Measurements from ENCODE around the gene RPUSD1.
"Not testable (repeated sequence)": the region's sequence is repeated elsewhere in the genome, so short reads cannot be mapped to it uniquely, and the experiment has no call there.

RPUSD1 gene

DNA sequence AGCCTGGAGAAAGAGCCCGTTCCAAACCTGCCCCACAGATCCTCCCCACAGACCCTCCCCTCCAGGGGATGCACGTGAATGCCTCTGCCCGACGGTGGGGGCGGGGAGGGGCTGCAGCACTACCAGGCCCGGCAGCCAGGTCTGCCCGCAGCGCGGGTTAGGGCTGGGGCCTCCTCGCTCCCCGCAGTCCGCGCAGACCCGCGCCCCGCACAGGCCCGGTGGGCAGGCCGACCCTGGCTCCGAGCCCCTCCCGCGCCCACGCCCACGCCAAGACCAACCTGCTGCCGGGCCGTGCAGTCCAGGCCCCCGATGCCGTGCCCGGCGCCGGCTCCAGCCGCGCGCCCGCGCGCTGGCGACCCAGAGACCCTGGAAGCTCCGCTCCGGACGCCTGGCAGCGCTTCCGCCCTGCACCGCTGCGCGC, at the start of gene RPUSD1:
Gene RPUSD1, minus strand, starts transcription at position 404 of the 421 bp plus-strand sequence. CDS start 644 bp downstream, outside the sequence.
- ATAC-seq: peak; percentile 9
- Mint-ChIP-seq H3K4me1 (peaks cover 7% of the 10 kb centered on the region), H3K27ac (peak within 1 kb of the TSS; percentile 70), H3K36me3 (ENCODE audit: low read depth) (peaks cover 16% of the 10 kb centered on the region), H3K27me3 (no peaks in the 10 kb centered on the region), H3K9me3 (no peaks in the 10 kb centered on the region), H3K4me3 (peak within 1 kb of the TSS; percentile 85)
- DNase-seq: no peak

DNA sequence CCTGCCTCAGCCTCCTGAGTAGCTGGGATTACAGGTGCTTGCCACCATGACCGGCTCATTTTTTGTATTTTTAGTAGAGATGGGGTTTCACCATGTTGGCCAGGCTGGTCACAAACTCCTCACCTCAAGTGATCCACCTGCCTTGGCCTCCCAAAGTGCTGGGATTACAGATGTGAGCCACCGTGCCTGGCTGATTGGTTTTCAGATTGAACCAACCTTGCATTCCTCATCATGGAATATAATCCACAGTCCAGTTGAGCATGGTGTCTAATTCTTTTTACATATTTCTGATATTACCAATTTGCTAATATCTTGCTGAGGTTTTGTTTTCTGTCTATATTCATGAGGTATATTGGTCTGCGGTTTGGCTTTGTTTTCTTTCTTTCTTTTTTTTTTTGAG, 48.6 kb upstream of the RPUSD1 start:
- not testable (repeated sequence) for H3K27ac Mint-ChIP-seq; DNase-seq; H3K4me1 Mint-ChIP-seq; H3K4me3 Mint-ChIP-seq; H3K36me3 Mint-ChIP-seq (ENCODE audit: low read depth); H3K9me3 Mint-ChIP-seq; H3K27me3 Mint-ChIP-seq; ATAC-seq

DNA sequence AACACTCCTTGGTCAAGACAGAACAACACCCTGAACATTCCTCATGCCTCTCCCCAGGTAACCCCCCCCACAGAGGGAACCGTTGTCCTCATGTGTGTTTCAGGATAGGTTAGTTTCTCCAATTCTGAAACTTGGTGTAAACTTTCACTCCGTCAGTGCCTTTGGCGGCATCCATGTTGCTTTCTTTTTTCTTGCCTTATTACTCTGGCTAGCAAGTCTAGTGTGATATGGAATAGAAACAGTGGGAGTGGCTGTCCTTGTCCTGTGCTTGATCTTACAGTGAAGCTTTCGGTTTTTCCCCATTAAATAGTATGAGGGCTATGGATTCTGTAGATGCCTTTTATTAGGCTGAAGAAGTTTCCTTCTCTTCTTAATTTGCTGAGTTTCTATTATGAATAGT, 48.0 kb upstream of the RPUSD1 start:
- DNase-seq (no peak), ATAC-seq (no peak)
- no peaks in the 10 kb centered on the region for H3K4me1 Mint-ChIP-seq
- H3K27ac Mint-ChIP-seq: no peak overlapping the region
- no peak overlapping the region for H3K4me3 Mint-ChIP-seq
- H3K27me3 Mint-ChIP-seq: peaks cover 2% of the 10 kb centered on the region
- H3K36me3 Mint-ChIP-seq (ENCODE audit: low read depth): peaks cover 2% of the 10 kb centered on the region
- H3K9me3 Mint-ChIP-seq: peaks cover 5% of the 10 kb centered on the region

DNA sequence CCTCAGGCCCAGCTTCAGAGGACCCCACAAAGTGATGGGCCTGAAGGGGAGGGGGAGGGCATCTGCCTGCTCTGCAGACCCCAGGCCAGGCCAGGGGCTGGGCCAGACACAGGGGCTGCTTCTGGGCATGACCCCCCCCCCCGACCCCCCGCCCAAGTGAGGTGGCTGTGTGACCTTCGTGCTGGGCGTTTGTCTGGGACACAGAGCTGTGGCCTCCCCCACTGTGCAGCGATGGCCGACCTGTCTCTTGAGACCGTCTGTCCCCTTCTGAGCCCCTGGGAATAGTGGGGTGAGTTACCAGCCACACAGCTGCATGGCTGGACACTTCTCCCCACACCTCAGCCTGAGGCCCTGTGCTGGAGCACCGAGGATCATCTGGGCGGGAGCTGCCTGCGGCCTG, 47.2 kb upstream of the RPUSD1 start:
- H3K9me3 Mint-ChIP-seq: peaks cover 5% of the 10 kb centered on the region
- no peak for ATAC-seq

DNA sequence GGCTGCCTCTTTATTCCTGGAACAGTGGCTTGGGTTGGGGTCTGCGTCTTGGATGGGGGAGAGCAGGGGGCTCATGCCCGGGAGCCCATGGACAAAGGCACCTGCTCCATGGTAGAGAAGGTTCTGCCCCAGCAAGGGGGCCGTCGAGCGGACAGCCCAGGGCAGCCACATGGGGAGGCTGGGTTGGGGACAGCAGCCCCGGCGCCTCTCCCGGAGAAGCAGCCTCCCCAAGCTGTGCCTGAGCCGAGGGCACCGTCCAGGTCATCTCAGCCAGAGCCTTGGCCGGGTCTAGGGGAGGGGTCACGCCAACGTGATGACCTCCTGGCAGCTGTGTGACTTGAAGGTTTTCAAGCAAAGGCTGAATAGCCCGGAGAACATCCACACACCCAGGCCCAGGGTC, 45.2 kb upstream of the RPUSD1 start:
- Mint-ChIP-seq H3K9me3 (peaks cover 5% of the 10 kb centered on the region), H3K27me3 (peaks cover 5% of the 10 kb centered on the region), H3K4me3 (no peak overlapping the region), H3K4me1 (no peaks in the 10 kb centered on the region), H3K27ac (no peak overlapping the region), H3K36me3 (ENCODE audit: low read depth) (peaks cover 2% of the 10 kb centered on the region)
- DNase-seq (no peak), ATAC-seq (no peak)

More for the DNA sequence above, 47.2 kb upstream of the RPUSD1 start:
- no peak for DNase-seq
- H3K27ac Mint-ChIP-seq: no peak overlapping the region
- peaks cover 2% of the 10 kb centered on the region for H3K27me3 Mint-ChIP-seq
- peaks cover 2% of the 10 kb centered on the region for H3K36me3 Mint-ChIP-seq (ENCODE audit: low read depth)
- no peak overlapping the region for H3K4me3 Mint-ChIP-seq
- H3K4me1 Mint-ChIP-seq: no peaks in the 10 kb centered on the region

DNA sequence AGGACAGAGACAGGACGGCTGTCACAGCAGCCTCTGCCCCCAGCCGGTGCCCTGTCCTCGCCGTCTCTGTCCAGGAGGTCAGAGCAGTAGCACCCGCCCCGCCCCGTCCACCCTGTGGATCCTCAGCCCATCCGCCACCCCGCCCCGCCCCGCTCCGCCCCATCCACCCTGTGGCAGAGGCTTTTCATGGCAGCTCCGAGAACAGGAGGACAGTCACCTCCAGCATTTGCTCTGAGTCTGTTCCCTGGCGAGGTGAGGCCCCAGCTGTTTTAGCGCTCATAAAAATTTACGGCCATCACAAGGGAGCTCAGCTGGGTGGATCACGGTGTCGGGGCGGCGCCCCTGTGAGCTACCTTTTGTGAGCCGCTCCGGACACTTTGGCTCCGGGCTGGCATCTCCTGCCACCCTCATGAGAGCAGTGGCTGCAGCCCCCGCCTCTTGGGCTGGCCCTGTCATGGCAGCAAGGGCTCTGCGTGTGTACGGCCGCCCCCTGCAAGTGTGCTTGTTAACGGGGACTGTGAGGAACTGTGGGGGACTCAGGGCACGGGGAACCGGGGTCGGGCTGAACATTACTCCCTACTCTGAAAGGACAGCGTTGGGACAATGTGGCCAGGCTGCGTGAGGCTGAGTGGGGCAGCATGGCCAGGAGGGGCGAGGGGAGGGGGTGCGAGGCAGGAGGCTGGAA, 44.6 kb upstream of the RPUSD1 start:
- no peak for ATAC-seq
- peaks cover 3% of the 10 kb centered on the region for H3K27me3 Mint-ChIP-seq
- H3K4me3 Mint-ChIP-seq: no peak overlapping the region
- H3K9me3 Mint-ChIP-seq: peaks cover 5% of the 10 kb centered on the region
- no peak overlapping the region for H3K27ac Mint-ChIP-seq
- no peaks in the 10 kb centered on the region for H3K36me3 Mint-ChIP-seq (ENCODE audit: low read depth)
- no peaks in the 10 kb centered on the region for H3K4me1 Mint-ChIP-seq
- DNase-seq: no peak

DNA sequence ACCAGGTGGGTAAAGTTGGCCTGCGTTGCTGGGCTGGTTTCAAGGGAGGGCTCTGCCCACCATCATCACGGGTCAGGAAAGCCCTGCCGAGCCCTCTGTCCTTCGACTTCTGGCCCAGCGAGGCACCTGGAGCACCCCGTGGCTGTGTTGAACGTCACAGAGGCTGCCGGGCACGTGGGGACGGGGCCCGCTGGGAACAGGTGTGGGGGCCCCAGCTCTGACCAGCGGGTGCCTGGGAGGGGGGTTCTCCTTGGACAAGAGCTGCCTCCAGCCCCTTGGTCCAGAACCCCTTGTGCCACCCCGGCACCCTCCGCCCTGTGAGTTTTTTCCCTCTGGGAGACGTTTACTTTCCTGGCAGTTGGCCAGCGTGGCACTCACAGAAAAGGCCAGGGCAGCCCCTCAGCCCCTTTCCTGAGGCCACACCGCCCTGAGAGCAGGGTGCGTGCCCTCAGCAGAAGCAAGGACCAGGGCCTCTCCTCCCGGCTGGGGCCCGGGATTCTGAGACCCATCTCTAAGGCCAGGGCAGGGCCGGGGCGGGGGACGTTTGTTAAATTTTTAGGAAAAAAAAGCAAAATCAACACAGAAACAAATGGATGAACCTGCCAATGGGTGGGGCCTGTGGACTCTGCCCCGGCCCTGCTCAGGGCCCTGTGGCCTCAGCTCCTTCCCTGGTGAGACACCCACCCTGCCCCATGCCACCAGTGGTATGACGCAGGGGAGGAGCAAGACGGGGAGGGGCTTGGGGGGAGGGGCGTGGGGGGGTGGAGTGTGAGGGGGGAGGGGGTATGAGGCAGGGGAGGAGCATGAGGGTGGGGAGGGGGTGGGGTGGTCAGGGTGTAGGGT, 43.6 kb upstream of the RPUSD1 start:
- ATAC-seq: no peak
- H3K4me1 Mint-ChIP-seq: no peaks in the 10 kb centered on the region
- no peaks in the 10 kb centered on the region for H3K36me3 Mint-ChIP-seq (ENCODE audit: low read depth)
- H3K4me3 Mint-ChIP-seq: no peak overlapping the region
- H3K27me3 Mint-ChIP-seq: peaks cover 3% of the 10 kb centered on the region
- H3K27ac Mint-ChIP-seq: no peak overlapping the region
- H3K9me3 Mint-ChIP-seq: peaks cover 5% of the 10 kb centered on the region
- DNase-seq: no peak

GRCh38 chr16:830871-831570, 42.8 kb upstream of the RPUSD1 start:
- peaks cover 5% of the 10 kb centered on the region for H3K27me3 Mint-ChIP-seq
- no peak overlapping the region for H3K4me3 Mint-ChIP-seq
- ATAC-seq (no peak), DNase-seq (no peak)
- H3K4me1 Mint-ChIP-seq: no peaks in the 10 kb centered on the region
- peaks cover under 1% of the 10 kb centered on the region for H3K9me3 Mint-ChIP-seq
- no peaks in the 10 kb centered on the region for H3K36me3 Mint-ChIP-seq (ENCODE audit: low read depth)
- H3K27ac Mint-ChIP-seq: no peak overlapping the region

- Mint-ChIP-seq H3K4me3 (no peak overlapping the region), H3K4me1 (no peaks in the 10 kb centered on the region), H3K27me3 (peaks cover 8% of the 10 kb centered on the region), H3K9me3 (no peaks in the 10 kb centered on the region), H3K36me3 (ENCODE audit: low read depth) (no peaks in the 10 kb centered on the region), H3K27ac (no peak overlapping the region)
- DNase-seq: no peak
- ATAC-seq: no peak
Observed at GRCh38 chr16:830107-830870, 42.1 kb upstream of the RPUSD1 start.

- H3K9me3 Mint-ChIP-seq: no peaks in the 10 kb centered on the region
- H3K27ac Mint-ChIP-seq: no peak overlapping the region
- H3K4me1 Mint-ChIP-seq: no peaks in the 10 kb centered on the region
- DNase-seq (no peak), ATAC-seq (no peak)
- H3K27me3 Mint-ChIP-seq: peaks cover 8% of the 10 kb centered on the region
- no peak overlapping the region for H3K4me3 Mint-ChIP-seq
- no peaks in the 10 kb centered on the region for H3K36me3 Mint-ChIP-seq (ENCODE audit: low read depth)
Observed at GRCh38 chr16:828891-829290, 40.7 kb upstream of the RPUSD1 start.

DNA sequence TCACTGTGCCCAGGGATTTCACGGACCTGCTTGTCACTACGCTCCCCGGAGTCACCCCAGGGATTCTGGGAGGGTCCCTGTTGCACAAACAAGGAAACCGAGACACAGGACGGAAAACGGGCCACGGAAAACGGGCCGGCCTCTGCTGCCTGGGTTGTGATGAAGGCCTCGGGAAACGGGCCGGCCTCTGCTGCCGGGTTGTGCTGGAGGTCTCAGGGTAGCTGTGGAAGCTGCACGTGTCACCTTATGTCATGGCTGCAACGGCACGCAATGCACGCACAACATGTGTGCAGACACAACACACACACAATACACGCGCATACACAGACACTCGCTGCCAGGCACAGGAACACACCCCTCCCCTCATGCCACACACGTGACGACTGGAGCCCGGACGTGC, 39.3 kb upstream of the RPUSD1 start:
- Mint-ChIP-seq H3K27me3 (peaks cover 8% of the 10 kb centered on the region), H3K4me3 (no peak overlapping the region), H3K27ac (no peak overlapping the region), H3K9me3 (no peaks in the 10 kb centered on the region), H3K4me1 (no peaks in the 10 kb centered on the region), H3K36me3 (ENCODE audit: low read depth) (no peaks in the 10 kb centered on the region)
- ATAC-seq: no peak
- DNase-seq: no peak

- ATAC-seq (no peak), DNase-seq (no peak)
- H3K4me1 Mint-ChIP-seq: no peaks in the 10 kb centered on the region
- no peak overlapping the region for H3K27ac Mint-ChIP-seq
- peaks cover 16% of the 10 kb centered on the region for H3K27me3 Mint-ChIP-seq
- no peaks in the 10 kb centered on the region for H3K36me3 Mint-ChIP-seq (ENCODE audit: low read depth)
- H3K9me3 Mint-ChIP-seq: no peaks in the 10 kb centered on the region
- no peak overlapping the region for H3K4me3 Mint-ChIP-seq
Observed at GRCh38 chr16:825341-826061, 37.3 kb upstream of the RPUSD1 start.

DNA sequence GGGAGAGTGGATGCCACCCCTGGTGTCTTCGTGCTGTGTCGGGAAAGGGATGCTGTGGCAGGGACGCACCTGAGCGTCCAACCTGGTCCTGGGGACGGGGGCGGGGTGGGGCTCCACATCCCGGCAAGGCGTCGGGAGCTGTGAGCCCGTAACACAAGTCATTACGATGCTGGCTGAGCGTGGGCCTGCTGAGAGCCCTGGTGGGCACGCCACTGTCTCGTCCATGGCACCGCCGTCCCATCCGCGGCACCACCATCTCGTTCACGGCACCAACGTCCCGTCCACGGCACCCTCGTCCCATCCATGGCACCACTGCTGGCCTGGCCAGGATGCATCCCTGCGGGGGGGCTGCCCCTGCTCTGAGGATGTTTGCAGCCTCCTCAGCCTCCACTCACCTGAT, 36.4 kb upstream of the RPUSD1 start:
- peaks cover 19% of the 10 kb centered on the region for H3K27me3 Mint-ChIP-seq
- H3K36me3 Mint-ChIP-seq (ENCODE audit: low read depth): no peaks in the 10 kb centered on the region
- ATAC-seq: no peak
- no peaks in the 10 kb centered on the region for H3K9me3 Mint-ChIP-seq
- DNase-seq: no peak
- peaks cover 6% of the 10 kb centered on the region for H3K4me1 Mint-ChIP-seq
- H3K4me3 Mint-ChIP-seq: no peak overlapping the region
- H3K27ac Mint-ChIP-seq: no peak overlapping the region

GRCh38 chr16:824194-824593, 36.0 kb upstream of the RPUSD1 start:
- H3K27ac Mint-ChIP-seq: no peak overlapping the region
- H3K4me1 Mint-ChIP-seq: peaks cover 10% of the 10 kb centered on the region
- ATAC-seq: no peak
- no peak for DNase-seq
- H3K36me3 Mint-ChIP-seq (ENCODE audit: low read depth): no peaks in the 10 kb centered on the region
- H3K27me3 Mint-ChIP-seq: peaks cover 20% of the 10 kb centered on the region
- H3K4me3 Mint-ChIP-seq: no peak overlapping the region
- H3K9me3 Mint-ChIP-seq: no peaks in the 10 kb centered on the region
